NCI-H1092 treated with DMSO at 0.1 percent for 48 hours (cell line): ENCODE measurements around the gene TNFSF18.
"Not testable (repeated sequence)": the region's sequence is repeated elsewhere in the genome, so short reads cannot be mapped to it uniquely, and the experiment has no call there.

Source experiments
- DNase-seq: peaks from one replicate; lab custom pipeline; 2025; lab: John Stamatoyannopoulos, UW

TNFSF18 gene, protein sequence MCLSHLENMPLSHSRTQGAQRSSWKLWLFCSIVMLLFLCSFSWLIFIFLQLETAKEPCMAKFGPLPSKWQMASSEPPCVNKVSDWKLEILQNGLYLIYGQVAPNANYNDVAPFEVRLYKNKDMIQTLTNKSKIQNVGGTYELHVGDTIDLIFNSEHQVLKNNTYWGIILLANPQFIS

DNA sequence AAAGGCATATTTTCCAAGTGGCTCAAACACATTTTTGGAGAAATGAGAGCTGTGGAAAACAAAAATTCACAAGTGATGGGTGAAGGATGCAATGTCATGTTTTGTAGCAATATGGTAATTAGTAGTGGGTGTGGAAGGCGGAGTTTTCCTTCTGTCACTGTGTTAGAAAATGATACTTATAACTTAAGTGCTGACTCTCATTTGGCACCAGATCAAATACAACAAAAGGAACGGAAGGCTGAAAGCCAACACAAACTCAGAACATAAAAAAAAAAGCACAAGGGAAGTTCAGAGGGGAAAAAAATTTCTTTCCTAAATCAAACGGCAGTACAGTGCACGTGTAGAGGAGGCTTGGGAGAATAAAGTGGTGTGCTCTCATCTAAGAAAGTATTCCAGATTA, at the start of gene TNFSF18:
Gene TNFSF18 (minus strand): TSS at position 77 of the 400 bp plus-strand sequence. CDS start 45 bp downstream, at position 32.
- DNase-seq, result no peak

DNA sequence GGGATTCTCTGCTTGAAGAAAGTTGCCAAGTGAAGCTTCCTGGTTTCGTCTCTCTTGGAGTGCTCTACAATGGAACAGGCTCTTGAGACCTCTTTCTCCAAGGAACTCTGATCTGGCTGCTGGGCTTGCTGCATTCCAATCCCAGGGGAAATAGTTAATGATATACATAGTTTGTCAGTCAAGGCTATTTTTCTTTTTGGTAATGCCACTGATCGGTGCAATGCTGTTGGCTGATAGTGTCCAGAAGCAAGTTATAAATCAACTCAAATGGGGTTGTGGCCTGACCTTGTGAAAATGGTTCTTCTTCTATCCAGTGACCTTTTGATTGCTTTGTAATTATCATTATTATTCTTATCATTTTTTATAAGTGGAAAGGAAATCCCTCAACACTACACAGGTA, 48.4 kb upstream of the TNFSF18 start:
- DNase-seq, result no peak

DNA sequence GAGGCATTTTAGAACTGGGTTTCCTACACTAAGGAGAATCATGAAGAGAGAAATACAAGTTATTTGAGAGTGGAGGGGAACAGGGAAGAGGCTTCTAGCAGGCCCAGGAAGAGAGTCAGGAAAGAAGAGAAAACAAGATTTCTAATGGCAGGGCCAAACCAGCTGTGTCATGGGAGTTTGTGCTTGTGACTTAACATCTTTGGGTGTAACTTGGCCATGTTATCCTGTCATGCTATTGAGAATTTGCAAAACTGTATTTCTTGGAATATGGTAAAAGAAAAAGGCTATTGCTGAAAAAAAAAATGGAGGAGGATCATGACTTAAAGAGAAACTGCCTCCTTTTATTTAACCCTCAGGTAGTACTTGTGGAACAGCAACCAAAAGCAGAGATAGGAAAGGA, 47.4 kb upstream of the TNFSF18 start:
- DNase-seq, result no peak

DNA sequence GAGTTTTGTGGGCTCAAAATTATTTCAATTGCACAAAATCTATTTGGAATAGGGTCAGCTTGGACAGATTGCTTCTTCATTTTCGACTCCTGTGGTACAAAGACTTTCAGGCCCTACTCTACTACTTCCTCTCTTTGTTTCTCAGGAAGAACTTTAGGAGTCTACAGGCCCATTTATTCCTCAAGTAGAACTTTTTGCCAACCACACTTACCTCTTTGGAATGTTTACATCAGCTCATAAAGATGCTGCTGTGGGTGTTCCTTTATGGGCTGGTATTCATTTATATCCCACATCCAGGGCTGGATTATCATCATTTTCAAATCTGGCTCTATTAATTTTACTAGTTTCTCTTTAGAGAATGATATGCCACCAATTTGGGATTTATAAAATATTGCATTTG, 46.3 kb upstream of the TNFSF18 start:
- DNase-seq, result no peak

DNA sequence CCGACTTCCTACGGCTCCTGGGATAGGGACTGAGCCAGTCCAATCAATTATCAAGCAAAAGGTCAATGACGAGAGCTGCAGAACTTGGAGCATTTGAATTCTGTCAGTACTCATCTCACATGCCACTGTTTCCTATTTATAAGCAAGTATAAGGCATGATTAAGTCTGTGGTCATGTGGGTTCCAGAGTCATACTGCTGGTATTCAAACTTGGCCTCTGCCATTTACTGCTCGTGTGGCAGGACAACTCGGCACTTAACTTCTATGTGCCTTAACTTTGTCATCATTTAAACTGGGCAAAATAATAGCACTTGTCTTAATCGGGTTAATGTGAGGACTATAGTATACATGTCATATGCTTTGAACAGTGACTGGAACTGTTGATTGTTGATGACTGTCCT, 44.9 kb upstream of the TNFSF18 start:
- no peak for DNase-seq

DNA sequence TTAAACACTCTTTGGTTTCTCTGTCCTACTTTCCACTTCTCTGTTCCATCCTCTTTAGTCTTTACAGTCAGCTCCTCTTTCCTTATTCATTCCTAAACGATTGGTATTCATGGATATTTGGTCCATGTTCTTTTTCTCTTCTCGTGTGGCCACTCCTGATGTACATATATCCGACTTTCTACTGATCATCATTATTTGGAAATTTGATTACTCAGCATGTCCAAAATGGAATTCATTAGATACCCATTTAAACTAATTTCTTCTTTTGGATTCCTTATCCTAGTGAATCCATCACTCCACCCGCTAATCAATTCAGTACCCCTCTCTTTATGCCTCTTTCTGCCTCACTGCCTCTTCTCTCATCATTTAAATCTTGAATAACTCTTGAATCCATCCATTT, 43.8 kb upstream of the TNFSF18 start:
- DNase-seq, result no peak

DNA sequence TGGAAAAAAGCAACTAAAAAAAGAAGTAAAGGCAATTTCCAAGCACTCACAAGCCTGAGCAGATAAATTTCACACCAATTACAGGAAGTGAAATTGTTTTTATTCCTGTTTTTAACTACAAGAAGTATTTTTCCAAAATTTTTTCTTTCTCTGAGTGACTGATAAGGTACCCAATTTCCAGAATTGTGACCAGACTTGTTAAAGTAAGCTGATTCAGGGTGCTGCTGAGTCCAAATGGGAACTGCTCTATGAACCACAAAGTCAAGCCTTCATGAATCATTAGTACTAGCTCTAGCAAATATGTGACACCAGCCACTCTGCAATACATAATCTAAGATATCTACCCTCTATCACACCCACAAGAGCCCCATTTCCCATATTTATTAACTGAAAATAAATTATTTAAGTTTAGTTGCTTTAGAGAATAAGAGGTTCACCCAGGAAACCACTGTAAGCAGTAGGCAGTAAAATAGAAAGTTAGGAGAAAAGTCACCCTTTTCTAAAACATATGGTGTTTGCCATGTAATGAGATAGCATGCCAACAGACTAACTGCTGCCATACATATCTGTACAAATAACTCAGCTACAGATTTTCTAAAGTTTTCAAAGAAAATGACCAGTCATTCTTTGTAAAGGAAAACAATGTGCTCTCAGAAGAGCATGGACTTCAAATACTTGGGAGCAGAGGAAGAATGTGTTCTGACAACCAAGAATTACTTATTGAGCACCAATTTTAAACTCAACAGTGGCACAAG, 43.1 kb upstream of the TNFSF18 start:
- no peak for DNase-seq

DNA sequence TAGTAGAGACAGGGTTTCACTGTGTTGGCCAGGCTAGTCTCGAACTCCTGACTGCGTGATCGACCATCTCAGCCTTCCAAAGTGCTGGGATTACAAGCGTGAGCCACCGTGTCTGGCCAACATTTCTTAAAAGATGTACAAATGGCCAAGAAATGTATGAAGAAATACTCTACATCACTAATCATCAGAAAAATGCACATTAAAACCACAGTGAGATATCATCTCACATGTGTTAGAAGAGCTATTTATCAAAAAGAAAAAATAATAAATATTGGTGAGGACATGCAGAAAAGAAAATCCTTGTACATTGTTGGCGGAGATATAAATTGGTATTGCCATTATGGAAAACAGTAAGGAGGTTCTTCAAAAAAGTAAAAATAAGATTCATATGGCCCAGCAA, 33.6 kb upstream of the TNFSF18 start:
- DNase-seq, result no peak

DNA sequence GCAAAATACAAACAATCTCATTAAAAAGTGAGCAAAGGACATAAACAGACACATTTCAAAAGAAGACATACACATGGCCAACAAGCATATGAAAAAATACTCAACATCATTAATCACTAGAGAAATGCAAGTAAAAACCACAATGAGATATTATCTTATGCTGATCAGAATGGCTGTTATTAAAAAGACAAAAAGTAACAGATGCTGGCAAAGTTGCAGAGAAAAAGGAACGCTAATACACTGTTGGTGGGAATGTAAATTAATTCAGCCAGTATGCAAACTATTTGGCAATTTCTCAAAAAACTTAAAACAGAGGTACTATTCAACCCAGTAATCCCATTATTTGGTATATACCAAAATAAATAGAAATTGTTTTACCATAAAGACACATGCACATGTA, 32.2 kb upstream of the TNFSF18 start:
- no peak for DNase-seq

DNA sequence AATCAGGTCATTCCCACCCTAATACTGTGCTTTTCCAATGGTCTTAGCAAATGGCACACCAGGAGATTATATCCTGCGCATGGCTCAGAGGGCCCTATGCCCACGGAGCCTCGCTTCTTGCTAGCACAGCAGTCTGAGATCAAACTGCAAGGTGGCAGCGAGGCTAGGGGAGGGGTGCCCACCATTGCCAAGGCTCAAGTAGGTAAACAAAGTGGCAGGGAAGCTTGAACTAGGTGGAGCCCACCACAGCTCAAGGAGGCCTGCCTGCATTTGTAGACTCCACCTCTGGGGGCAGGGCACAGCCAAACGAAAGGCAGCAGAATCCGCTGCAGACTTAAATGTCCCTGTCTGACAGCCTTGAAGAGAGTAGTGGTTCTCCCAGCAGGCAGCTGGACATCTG, 23.5 kb upstream of the TNFSF18 start:
- not testable (repeated sequence) for DNase-seq

DNA sequence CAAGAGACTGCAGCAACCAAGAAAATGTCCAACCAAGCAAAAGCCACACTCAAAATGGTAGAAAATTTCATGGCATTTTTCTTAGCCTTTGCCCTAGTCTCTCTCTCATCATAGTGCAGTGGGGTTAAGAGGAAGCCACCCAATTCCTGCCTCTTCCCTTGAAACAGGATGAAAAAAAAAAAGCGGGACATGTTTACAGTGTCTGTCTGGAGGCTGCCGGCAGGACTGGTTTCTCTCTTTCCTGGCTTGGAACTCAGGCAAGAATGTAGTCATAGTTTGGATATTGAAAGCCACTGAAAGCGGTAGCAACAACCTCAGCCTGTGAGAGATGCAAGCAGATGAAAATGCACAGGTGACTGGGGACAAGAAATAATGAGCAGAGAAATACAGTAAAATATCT, 13.3 kb upstream of the TNFSF18 start:
- no peak for DNase-seq

DNA sequence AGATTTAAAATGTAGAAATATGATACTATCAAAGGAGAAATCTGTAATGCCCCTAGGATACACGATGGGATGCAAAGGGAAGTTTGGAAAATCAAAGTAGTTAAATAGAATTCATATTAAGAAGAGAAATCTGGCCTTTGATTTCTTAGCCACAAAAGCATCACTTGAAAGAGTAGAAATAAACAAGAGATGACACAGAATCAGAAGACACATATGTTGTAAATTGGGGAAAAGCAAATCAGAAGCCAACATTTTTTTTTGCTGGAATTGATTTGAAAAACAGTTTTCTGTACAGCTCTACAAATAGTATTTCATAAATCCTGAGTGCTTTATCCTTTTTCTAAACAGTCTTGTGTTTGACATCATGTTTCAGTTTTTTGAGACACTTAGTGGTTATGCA, 12.4 kb upstream of the TNFSF18 start:
- DNase-seq, result no peak

DNA sequence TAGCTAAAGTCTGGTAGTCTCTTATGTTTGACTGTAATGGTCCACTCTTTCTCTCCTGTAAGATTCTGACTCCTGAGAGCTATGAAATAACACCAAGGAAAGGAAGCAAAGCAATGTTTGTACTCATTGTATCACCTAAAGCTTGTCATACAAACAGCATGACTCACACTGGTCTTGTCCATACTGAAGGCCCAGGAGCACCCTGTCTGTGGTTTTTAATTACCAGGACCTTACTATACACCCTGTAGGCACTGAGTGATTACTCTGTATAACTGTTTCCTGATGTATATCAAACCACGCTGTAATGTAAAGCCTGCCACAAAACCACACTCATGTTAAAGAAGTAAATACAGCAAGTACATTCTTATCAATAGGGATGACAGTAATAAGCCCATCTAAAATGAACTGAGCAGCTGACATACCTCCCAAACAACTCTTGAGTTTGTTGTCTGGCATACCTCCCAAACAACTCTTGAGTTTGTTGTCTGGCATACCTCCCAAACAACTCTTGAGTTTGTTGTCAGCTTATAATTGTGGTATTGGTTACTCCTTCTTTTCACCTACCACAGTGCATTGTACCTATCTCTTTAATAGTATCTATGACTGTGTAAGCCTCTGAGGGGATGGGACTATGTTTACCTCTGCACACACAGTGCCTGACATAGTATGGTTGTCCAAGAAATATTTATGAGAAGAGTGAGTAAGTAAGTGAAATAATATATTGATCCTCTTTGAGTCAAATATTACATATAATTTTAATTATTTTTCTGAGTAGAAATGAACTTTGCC, 11.6 kb upstream of the TNFSF18 start:
- no peak for DNase-seq

DNA sequence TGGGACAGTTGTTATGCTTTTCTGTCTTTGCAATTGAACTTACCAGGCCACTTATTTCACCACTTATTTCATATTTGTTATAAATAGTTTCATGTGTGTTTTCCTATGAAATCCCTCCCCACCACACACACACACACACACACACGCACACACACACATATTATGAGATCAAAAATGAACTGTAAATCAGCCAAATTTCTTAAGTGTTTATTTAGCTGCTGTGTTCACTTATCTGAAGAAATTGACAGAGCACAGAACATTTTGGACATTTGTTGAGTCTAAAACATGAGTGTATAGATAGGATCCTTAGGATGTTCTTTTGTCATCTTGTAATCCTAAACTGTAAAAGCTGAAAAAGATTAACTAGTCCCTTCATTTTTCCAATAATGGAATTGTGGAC, 7.8 kb upstream of the TNFSF18 start:
- DNase-seq, result no peak

DNA sequence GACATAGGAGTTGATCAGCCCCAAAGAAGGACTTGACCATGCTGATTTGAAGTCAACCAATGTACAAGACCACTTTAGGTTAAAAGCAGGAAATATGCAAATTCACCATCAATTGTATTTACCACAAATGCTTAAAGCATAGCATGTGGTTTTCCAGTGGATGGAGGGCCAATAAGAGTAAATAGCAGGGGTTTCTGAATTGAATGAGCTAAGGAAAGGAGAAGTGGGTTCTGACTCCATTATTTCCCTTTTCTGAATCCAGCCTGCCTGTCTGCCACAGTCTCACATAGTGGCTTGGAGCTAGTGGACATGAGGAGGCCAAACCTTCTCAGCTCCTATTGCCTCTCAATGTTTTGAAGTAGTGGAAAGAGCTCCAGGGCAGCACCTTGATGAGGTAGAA, 7.2 kb upstream of the TNFSF18 start:
- no peak for DNase-seq

DNA sequence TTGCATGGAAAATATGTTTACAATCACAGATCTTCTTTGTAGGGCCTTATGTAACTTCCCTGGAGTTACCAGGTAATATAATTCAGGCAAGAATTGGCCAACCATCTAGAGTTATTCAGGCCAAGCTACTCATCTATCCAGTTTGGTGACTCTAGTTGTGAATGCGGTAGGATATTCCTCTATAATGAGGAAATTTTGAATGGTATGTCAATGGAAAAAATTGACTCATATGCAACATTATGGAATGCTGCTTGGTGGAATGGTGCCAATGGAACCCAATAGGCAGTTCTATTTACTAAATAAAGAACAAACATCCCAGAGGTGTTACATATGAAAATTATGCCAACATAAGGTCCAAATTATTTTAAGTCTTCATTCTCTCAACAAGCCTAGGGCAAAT, 5.6 kb upstream of the TNFSF18 start:
- DNase-seq, result no peak

DNA sequence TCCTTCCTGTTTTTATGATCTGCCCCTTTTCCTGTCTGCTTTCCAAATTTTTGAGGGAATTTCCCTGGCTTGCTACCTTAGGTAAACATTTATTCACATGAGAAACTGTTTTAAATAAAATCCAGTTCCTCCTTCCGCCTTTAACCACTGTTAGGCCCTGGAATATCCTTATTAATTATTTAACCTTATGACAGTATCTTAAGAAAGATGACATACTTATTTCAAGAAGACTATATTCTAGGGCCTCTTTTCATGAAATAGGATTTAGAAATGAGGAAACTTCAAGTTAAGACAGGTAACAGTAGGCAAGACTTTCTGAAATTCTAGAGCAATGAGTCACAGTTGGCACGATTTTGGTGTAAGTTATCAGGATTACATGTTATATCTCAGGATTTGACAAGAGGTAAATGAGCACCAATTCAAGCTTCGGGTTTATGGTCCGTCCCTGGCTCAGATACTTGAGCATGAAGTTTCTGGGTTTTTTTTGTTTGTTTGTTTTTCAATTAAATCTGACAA, 2.0 kb upstream of the TNFSF18 start:
- no peak for DNase-seq

DNA sequence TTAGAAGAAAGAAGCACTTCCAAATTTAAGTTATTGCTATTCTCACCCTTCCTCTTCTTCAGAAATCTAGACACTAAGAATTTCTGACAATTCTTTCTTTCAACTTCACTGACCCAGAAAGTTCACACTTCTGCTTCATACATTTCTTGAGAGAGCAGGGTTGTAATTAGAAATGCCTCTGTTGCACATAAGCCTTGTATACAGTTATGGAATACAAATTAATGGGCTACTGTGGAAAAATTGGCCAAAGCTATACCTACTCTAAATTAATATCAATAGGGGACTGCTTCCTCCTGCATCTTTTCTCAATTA, 1.5 kb downstream of the TNFSF18 start:
- DNase-seq, result no peak

DNA sequence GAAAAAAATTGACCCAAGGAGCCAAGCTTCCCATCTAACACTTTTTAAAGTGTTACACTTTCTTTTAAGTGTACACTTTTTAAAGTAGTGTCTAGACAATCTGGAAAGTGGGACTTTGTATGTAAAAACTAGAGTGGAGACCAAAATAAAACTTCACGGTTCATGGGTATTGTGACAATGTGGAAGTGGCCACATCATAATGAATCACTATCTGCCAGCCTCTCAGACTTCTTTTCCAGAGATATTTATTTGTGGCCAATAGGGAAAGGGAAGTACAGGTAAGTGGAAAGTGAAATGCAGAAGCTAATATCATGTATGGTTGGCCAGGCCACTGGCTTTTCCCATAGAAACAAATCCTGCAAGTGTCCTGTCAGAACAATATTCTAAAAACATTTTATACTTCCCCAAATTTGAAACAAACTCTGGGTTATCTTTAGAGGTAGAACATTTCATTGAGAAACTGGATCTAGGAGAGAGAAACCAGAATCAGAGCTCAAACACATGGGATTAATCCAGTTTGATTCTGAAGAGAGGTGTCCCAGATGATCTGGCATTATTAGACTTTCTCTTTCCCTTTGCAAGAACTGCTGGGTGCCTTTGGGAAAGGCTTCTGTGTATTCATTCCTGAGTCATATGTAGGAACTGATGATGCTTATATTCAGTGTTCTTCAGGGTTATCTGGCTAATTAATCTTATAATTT, 2.0 kb downstream of the TNFSF18 start:
- DNase-seq, result no peak

DNA sequence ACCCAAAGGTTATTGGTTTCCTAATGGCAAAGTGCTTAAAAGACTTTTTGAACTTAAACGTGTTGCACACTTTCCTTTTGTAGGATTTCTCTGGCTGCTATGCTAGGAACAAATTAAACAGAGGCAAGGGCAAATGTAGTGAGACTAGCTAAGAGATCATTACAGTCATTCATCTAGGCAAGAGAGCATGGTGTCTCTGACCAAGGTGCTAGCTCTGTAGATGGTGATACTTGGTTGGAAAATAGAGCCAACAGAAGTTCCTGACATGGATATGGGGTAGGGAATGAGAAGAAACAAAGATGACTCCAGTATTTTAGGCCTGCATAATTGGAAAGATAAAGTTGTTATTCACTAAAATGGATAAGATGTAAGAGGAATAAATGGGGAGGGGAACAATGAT, 6.1 kb downstream of the TNFSF18 start:
- DNase-seq, result no peak

DNA sequence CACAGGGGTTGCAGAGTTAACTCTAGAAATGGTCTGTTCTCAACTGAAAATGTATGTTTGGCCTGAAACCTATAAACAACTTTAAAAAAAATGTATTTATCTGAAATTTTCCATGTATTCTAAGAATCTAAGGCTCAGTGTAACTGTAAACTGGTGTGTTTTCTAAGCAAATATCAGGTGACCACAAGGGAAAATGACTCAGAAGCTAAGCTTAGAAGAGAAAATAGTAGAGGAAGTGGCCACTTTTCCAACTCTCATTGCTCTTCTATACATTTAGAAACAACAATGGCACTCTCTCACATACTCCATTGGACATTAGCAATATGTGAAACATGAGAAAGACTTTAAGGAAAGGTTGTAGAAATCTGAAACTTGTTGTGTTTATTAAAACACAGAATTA, 7.5 kb downstream of the TNFSF18 start:
- DNase-seq, result no peak

DNA sequence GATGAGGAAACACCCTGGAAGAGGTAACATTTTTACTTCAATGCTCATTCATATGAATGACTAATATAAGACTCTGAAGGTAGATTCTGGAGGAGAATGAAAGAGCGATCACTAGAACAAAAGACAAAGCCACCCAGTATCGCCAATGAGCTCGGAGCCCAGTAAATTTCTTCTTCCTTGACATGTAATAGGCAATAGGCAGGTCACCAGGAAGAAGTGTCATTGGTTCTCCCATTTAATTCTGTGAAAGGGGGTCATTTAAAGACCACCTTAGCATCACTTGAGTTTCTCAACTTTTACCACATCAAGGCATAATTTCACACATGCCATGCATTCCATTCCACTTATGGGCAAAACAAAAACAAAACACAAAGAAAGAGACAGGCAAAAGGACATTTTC, 7.9 kb downstream of the TNFSF18 start:
- DNase-seq, result no peak

DNA sequence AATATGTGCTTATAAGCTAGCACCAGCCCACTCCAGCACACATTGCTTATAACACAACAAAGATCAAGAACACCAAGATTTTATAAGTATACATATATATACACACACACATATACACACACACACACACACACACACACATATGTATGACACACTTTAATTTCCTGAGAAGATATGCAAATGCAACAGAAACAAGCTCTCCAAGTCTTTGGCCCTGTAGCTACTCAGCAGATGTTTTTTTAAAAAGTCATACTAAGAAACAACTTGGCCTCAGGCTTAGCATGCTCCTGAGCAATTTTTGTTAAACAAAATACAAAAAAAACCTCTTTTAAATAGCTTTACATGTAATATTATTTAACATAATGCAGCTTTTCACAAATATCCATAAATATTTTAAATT, 11.1 kb downstream of the TNFSF18 start:
- no peak for DNase-seq
